Measurements from ENCODE around the gene GGA1. TPM values are rescaled to one million over a fixed set of nuclear protein-coding genes. Genes with fewer than 3 reads are reported as not detected.

The GGA1 gene, protein sequence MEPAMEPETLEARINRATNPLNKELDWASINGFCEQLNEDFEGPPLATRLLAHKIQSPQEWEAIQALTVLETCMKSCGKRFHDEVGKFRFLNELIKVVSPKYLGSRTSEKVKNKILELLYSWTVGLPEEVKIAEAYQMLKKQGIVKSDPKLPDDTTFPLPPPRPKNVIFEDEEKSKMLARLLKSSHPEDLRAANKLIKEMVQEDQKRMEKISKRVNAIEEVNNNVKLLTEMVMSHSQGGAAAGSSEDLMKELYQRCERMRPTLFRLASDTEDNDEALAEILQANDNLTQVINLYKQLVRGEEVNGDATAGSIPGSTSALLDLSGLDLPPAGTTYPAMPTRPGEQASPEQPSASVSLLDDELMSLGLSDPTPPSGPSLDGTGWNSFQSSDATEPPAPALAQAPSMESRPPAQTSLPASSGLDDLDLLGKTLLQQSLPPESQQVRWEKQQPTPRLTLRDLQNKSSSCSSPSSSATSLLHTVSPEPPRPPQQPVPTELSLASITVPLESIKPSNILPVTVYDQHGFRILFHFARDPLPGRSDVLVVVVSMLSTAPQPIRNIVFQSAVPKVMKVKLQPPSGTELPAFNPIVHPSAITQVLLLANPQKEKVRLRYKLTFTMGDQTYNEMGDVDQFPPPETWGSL
- 10 to 100 TPM; 59.8 to 61.1 TPM for total RNA-seq

GRCh38 chr22:37608477-37609239 is at the start of gene GGA1:
GGA1 (plus strand) TSS chr22:37608834; CDS start chr22:37608861, 27 bp downstream.

DNA sequence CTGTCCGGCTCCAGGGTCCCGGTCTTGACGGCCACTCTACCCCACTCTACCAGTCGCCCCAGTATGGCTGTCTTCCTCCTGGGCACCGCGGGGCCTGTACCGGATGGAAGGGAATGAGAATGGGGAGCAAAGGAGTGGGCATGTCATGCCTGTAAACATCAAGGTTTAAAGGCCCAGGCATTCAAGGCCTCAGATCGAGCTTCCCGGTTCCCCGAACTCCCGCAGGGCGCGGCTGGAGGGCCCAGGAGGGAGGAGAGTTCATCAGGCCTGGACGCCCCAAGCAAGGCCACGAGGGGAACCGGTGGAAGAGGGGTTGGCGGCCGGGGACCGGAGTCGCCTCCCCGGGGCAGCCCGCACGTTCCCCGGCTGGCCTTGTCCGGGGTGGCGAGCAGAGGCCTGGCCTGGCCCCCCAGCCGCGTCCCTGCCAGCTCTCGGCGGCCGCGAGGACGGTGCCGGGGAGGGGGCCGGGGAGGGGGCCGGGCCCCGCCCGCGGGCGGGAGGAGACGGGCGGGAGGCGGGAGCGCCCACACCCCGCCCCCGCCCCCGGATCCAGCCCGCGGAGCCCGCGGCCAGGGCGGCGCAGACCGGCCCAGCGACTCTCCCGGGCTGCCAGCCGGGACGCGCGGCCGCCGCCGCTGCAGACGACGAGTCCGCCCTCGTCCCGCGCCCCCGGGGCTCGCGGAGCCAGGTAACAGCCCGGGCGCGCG is 48.6 kb upstream of the GGA1 start, which contains the start of gene CDC42EP1:
Gene CDC42EP1, plus strand, starts transcription at position 580 of the 707 bp plus-strand sequence. CDS start 5,870 bp downstream, outside the sequence.

GRCh38 chr22:37639070-37639760 is 30.6 kb downstream of the GGA1 start, which contains the start of gene SH3BP1:
SH3BP1 (plus strand) TSS chr22:37639669; CDS start chr22:37639788, 119 bp downstream.

DNA sequence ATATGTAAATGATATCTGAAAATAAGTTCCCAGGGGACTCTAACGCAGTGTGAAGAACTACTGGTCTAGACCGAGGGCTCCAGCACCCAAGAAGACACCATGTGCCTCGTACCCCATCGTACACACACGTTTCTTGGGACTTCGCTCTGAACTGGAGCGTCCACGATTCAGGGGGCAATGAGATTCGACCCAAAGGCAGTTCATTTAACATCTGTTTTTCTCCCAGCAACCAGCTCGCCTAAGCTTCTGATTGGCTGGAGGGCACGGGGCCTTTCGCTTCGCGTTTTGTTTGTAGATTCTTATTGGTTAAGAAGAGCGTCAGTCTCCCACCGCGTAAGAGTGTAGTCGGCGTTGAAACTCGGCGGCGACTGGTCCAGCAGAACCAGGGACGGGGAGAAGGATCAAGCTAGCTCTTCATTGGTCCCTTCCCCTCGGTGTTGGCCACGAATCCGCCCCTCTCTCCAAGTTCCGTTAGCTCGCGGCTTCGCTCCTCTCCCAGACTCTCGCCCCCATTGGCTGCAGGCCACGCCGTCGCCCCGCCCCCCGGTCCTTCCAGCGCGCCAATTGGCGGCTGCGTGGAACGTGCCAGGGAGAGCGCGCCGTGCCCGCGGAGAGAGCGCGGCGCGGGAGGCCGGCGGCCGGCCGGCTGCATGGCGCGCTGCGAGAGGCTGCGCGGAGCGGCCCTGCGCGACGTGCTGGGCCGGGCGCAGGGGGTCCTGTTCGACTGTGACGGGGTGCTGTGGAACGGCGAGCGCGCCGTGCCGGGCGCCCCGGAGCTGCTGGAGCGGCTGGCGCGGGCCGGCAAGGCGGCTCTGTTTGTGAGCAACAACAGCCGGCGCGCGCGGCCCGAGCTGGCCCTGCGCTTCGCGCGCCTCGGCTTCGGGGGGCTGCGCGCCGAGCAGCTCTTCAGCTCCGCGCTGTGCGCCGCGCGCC is 49.8 kb downstream of the GGA1 start, which contains the start of gene PDXP:
Gene PDXP, plus strand, starts transcription at position 591 of the 933 bp plus-strand sequence. Its CDS starts 60 bp downstream, at position 651.

GRCh38 chr22:37674951-37675929 is 66.6 kb downstream of the GGA1 start, which contains the start of gene LGALS1:
LGALS1 (plus strand) TSS chr22:37675636; CDS start chr22:37675703, 67 bp downstream.

Other genes starting within 250 kb of the GGA1 start
- gene ELFN2, start 181.4 kb upstream of the GGA1 start, total RNA-seq = under 1 TPM; 0.28 to 0.53 TPM
- 100 to 1,000 TPM; 213 to 218 TPM for gene MFNG, start 122.5 kb upstream of the GGA1 start, total RNA-seq
- not detected for gene CARD10, start 89.4 kb upstream of the GGA1 start, total RNA-seq
- under 1 TPM in 1 of 2 experiments, not detected in 1; 0.22 TPM for gene CDC42EP1, start 48.4 kb upstream of the GGA1 start, total RNA-seq
- not detected for gene LGALS2, start 28.7 kb upstream of the GGA1 start, total RNA-seq
- gene SH3BP1, start 30.8 kb downstream of the GGA1 start, total RNA-seq = 100 to 1,000 TPM; 141 to 146 TPM
- 10 to 100 TPM; 19.3 to 20.4 TPM for gene PDXP, start 49.9 kb downstream of the GGA1 start, total RNA-seq
- 100 to 1,000 TPM; 723 to 732 TPM for gene LGALS1, start 66.8 kb downstream of the GGA1 start, total RNA-seq
- gene NOL12, start 77.5 kb downstream of the GGA1 start, total RNA-seq = 10 to 100 TPM; 40.8 to 44.2 TPM
- gene TRIOBP, start 88.2 kb downstream of the GGA1 start, total RNA-seq = 10 to 100 TPM; 38.4 to 39.6 TPM
- gene GCAT, start 199.1 kb downstream of the GGA1 start, total RNA-seq = 10 to 100 TPM; 12.3 to 13.0 TPM
- gene GALR3, start 214.5 kb downstream of the GGA1 start, total RNA-seq = not detected
- gene ANKRD54, start 235.5 kb downstream of the GGA1 start, total RNA-seq = 10 to 100 TPM; 19.3 to 19.5 TPM
- gene EIF3L, start 240.6 kb downstream of the GGA1 start, total RNA-seq = 100 to 1,000 TPM; 740 to 742 TPM